Measurements from ENCODE around the gene FOXP1.

The FOXP1 gene

GRCh38 chr3:71565316-71565715 lies 18.2 kb downstream of the FOXP1 start:
- DNase-seq, result no peak

- DNase-seq, result no peak
These were observed 19.2 kb downstream of the FOXP1 start for GRCh38 chr3:71564361-71564760.

GRCh38 chr3:71563827-71564226 lies 19.7 kb downstream of the FOXP1 start:
- no peak for DNase-seq

GRCh38 chr3:71562938-71563337 lies 20.6 kb downstream of the FOXP1 start:
- DNase-seq, result no peak

- DNase-seq, result no peak
These were observed 22.9 kb downstream of the FOXP1 start for GRCh38 chr3:71560665-71561064.

- DNase-seq, result no peak
These were observed 23.9 kb downstream of the FOXP1 start for GRCh38 chr3:71559578-71560162.

- no peak for DNase-seq
These were observed 24.5 kb downstream of the FOXP1 start for GRCh38 chr3:71559021-71559420.

- no peak for DNase-seq
These were observed 28.9 kb downstream of the FOXP1 start for GRCh38 chr3:71554649-71555048.

- DNase-seq, result no peak
These were observed 32.1 kb downstream of the FOXP1 start for GRCh38 chr3:71551311-71551919.

GRCh38 chr3:71549951-71550350 lies 33.6 kb downstream of the FOXP1 start:
- DNase-seq, result no peak

- DNase-seq, result no peak
These were observed 34.7 kb downstream of the FOXP1 start for GRCh38 chr3:71548705-71549384.

GRCh38 chr3:71547249-71548198 lies 36.0 kb downstream of the FOXP1 start:
- DNase-seq, result no peak

- no peak for DNase-seq
These were observed 36.7 kb downstream of the FOXP1 start for GRCh38 chr3:71546821-71547220.

- no peak for DNase-seq
These were observed 38.2 kb downstream of the FOXP1 start for GRCh38 chr3:71545330-71545729.

GRCh38 chr3:71543371-71544016 lies 40.0 kb downstream of the FOXP1 start:
- DNase-seq, result peak in 15 of 58 donors; percentile 6 to 51 (median 27)

- peak; percentile 10 to 85 (median 60) for DNase-seq
These were observed 40.8 kb downstream of the FOXP1 start for GRCh38 chr3:71542521-71543370.

- no peak for DNase-seq
These were observed 42.2 kb downstream of the FOXP1 start for GRCh38 chr3:71541313-71541712.

- DNase-seq, result no peak
These were observed 46.3 kb downstream of the FOXP1 start for GRCh38 chr3:71537211-71537611.

- DNase-seq, result no peak
These were observed 47.1 kb downstream of the FOXP1 start for GRCh38 chr3:71536376-71536965.

GRCh38 chr3:71533588-71533987 lies 49.9 kb downstream of the FOXP1 start:
- DNase-seq, result no peak
